ENCODE measurements around the gene DUSP11. TPM values are rescaled to one million over a fixed set of nuclear protein-coding genes. Genes with fewer than 3 reads are reported as not detected.
"Not testable (repeated sequence)": the region's sequence is repeated elsewhere in the genome, so short reads cannot be mapped to it uniquely, and the experiment has no call there.

DUSP11 gene
- total and polyA plus RNA-seq, 9 of the 15 experiments (the other 6 are each of a cell fraction or from before 2014, with no cell fraction given): 20.7 to 79.8 (median 29.3) TPM

DNA sequence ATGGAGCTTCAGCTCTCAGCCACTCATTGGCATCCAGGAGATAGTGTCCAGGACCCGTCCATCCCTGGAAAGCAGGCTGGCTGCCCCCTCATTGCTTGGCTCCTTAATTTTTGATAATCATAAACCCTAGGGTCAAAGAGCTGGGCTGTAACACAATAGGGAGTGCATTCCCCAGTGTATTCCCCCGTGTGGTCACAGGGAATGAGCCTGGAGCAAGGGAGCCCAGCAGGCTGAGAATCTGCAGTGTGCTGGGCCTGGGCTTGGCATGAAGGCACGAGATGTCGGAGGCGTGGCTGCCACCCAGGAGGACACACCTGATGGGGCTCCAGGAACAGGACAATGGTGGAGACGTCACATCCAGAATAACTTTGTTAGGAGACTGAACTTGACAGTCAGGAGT, 61.5 kb downstream of the DUSP11 start (continued):
- TF ChIP-seq, protein P1, sequence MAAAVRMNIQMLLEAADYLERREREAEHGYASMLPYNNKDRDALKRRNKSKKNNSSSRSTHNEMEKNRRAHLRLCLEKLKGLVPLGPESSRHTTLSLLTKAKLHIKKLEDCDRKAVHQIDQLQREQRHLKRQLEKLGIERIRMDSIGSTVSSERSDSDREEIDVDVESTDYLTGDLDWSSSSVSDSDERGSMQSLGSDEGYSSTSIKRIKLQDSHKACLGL (CRISPR knock-in tag; IDR thresholded peaks at IDR 0.05; ENCODE audit: borderline replicate concordance, poor library complexity, severe bottlenecking): no peak
- no peak for TF ChIP-seq ZNF592 (IDR thresholded peaks at IDR 0.05)
- no peak for TF ChIP-seq HNRNPLL (IDR thresholded peaks at IDR 0.05; ENCODE audit: low read depth, low read length, poor library complexity, severe bottlenecking)
- no peak for TF ChIP-seq POLR2A (conservative IDR thresholded peaks at IDR 0.05)

DNA sequence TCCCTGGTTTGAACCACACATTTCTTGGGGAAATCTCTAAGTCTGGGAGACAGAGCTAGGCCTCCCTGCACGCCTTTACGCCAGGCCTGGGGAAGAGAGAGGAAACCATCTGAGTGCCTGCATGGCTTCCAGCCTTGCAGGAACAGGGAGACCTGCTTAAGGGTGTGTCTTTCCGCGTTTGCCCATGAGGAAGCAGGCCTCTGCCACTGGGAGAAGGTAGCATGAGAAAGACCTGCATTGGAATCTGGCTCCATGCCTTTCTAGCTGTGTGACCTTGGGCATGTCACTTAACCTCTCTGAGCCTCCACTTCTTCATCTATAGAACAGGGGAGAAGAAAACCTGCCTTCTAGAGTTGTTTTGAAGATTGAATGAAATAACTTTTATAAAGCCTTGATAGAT, 62.2 kb downstream of the DUSP11 start:
- H3K4me1 ChIP-seq (replicated peaks in 1 of 2; ENCODE audit: control insufficient read depth in 2 of 2, insufficient read depth in 2 of 2, low read length in 2 of 2); H4K20me1 ChIP-seq (replicated peaks; ENCODE audit: control insufficient read depth, insufficient read depth, low read length); H3K27me3 ChIP-seq (ENCODE audit: control insufficient read depth in 2 of 2, insufficient read depth in 2 of 2, low read length in 2 of 2); DNase-seq (ENCODE audit: extremely low read depth in 1 of 4, low spot score in 3 of 4); H3K27ac ChIP-seq (ENCODE audit: extremely low read depth, low read depth, low read length); H3K9ac ChIP-seq (ENCODE audit: insufficient read depth in 1 of 2, low read depth in 2 of 2, low read length in 2 of 2); H3K9me1 ChIP-seq (ENCODE audit: control insufficient read depth, insufficient read depth, low read length); H3K4me3 ChIP-seq; H3K36me3 ChIP-seq (ENCODE audit: control insufficient read depth, insufficient read depth, low read length); ATAC-seq; CTCF ChIA-PET (ENCODE audit: low intra/inter-chr PET ratio); FAIRE-seq; H3K79me2 ChIP-seq (ENCODE audit: control insufficient read depth, insufficient read depth, low read length); BruUV-seq (replicated peaks); H3K9me3 ChIP-seq (replicated peaks; ENCODE audit: control insufficient read depth, insufficient read depth, low read depth, low read length); in situ Hi-C loops (cut with MboI); H3K4me2 ChIP-seq (ENCODE audit: insufficient read depth, low read length); intact Hi-C loops (cut with micrococcal nuclease): not testable (repeated sequence)
- WGBS (ENCODE audit: insufficient coverage, low coverage, missing lambda C conversion rate): 81% methylated on average over 4 of the region's 4 CpGs
- POLR2A ChIA-PET: interaction anchor here (1.1 kb wide), 1 partner anchor 19 kb away, joined by 3 read pairs; the partner anchor contains the start of gene TPRKB
- TF ChIP-seq ADNP (tag; IDR thresholded peaks at IDR 0.05): 0 out of 2 replicates have a peak, but pooled peaks have one; percentile 34
- TF ChIP-seq CHD4 (IDR thresholded peaks at IDR 0.05; ENCODE audit: insufficient read depth, insufficient replicate concordance, low read depth, low read length, poor library complexity, severe bottlenecking): peak; percentile 67
- 0 out of 2 replicates have a peak, but pooled peaks have one; percentile 34 for TF ChIP-seq BCOR (IDR thresholded peaks at IDR 0.05)
- TF ChIP-seq RBM25 (IDR thresholded peaks at IDR 0.05; ENCODE audit: low read depth, low read length, severe bottlenecking): peak; percentile 41
- peak overlapping the region; percentile 88; the same call in 1 of the 2 replicates for H2AFZ ChIP-seq (ENCODE audit: low read depth, low read length)
